Adrenal gland (tissue), 12 donors: ENCODE measurements around the gene QKI. TPM values are rescaled to one million over a fixed set of nuclear protein-coding genes. Genes with fewer than 3 reads are reported as not detected.

Source experiments
- DNase-seq, 7 donors: peaks; one replicate each; pipeline ENCODE4 v3.0.0-alpha.2; 2019 to 2020
- H3K27ac ChIP-seq, 5 donors: fragments of 200-600 bp; sonication (generic) in 4 of 5; 1 replicate in 3 of 5; 2 replicates in 2 of 5; pipeline versions ENCODE4 v1.5.1 to v1.8.0; 2016 to 2020; ENCODE audit warnings: mild to moderate bottlenecking in 1 of 5
- H3K27me3 ChIP-seq: fragments of 200-600 bp; 2 replicates; pipeline ENCODE4 v1.8.0; 2021
- H3K36me3 ChIP-seq, 2 donors: fragments of 200-600 bp; replicated peaks in 1 of 2; 1 replicate in 1 of 2; 2 replicates in 1 of 2; pipeline versions ENCODE4 v1.5.1 to v1.8.0; 2018 to 2022
- H3K4me1 ChIP-seq, 2 donors: fragments of 200-600 bp; replicated peaks in 1 of 2; 1 replicate in 1 of 2; 2 replicates in 1 of 2; pipeline versions ENCODE4 v1.5.1 to v1.8.0; 2018 to 2021
- H3K4me3 ChIP-seq, 4 donors: fragments of 200-600 bp; sonication (generic) in 3 of 4; one replicate each; pipeline ENCODE4 v1.5.1; 2016 to 2018
- H3K9me3 ChIP-seq, 3 donors: fragments of 200-600 bp; sonication (generic) in 1 of 3; replicated peaks in 1 of 3; 1 replicate in 2 of 3; 2 replicates in 1 of 3; pipeline versions ENCODE4 v1.5.1 to v1.8.0; 2016 to 2021
- POLR2A ChIP-seq, 2 donors: fragments of 450-650 bp; IDR thresholded peaks; one replicate each; pipeline ENCODE4 v1.6.1; 2017; ENCODE audit warnings: antibody characterized with exemption in 2 of 2, mild to moderate bottlenecking in 2 of 2, moderate library complexity in 1 of 2
- WGBS, 4 donors: extraction: QIAGEN DNeasy Blood & Tissue Kit in 2 of 4; methylation state at CpG; one replicate each; pipeline versions ENCODE4 v1.1.5 to v1.1.7; 2013 to 2017; 5-methylcytosine and 5-hydroxymethylcytosine counted together
- intact Hi-C, 2 donors: fragments of 100-400 bp; cut with DNase I; formaldehyde crosslinking; loops; one replicate each; pipeline versions ENCODE4 v1.14.1 to v1.15.0; 2022 to 2023
- polyA plus RNA-seq, 3 donors: library from polyadenylated mRNA; stranded (reverse); fragments of 200-250 nt in 2 of 3; fragments of 350-450 nt in 1 of 3; fragmentation: Illumina TruSeq in 1 of 3; extraction: RNeasy Lipid Tissue Mini Kit (QIAGEN cat#74804) in 1 of 3; gene quantifications; one replicate each; pipeline ENCODE4 v1.2.3, GENCODE V29; 2013 to 2014
- total RNA-seq, 9 donors: library from RNA; depleted of rRNA in 4 of 9; stranded (reverse); fragments of >200 nt in 4 of 9; fragments of 120-200 nt in 1 of 9; fragmentation: NEBNext Ultra II Directional in 1 of 9; extraction: Animal tissue kit (Norgen Biotek cat#: 25700) in 1 of 9; gene quantifications; one replicate each; pipeline versions ENCODE4 v1.1.0 to v1.2.4, GENCODE V29; 2013 to 2023
- TF ChIP-seq, protein P1 (sequence below), 6 experiments: fragments of 450-650 bp in 4 of 6; fragments of 200-600 bp in 2 of 6; sonication (generic) in 1 of 6; IDR thresholded peaks; 1 replicate in 5 of 6; 2 replicates in 1 of 6; pipeline versions ENCODE4 v1.5.1 to v1.8.0; 2016 to 2021; ENCODE audit warnings: antibody characterized with exemption in 6 of 6, mild to moderate bottlenecking in 2 of 6, moderate library complexity in 1 of 6
- donor health status: healthy with polysubstance abuse.
- donor health status: Bipolar disorder and iron deficiency.
- donor health status: DM: yes; HTN: yes; CAD: no.
- donor health status: DM: no; HTN: no; CAD: no.
- donor health status: DM: no; HTN: no; CAD: no.
- donor health status: DM: yes; HTN: yes; CAD: no.

The QKI gene
- total and polyA plus RNA-seq, 12 donors, result 10.3 to 207 (median 130) TPM

DNA sequence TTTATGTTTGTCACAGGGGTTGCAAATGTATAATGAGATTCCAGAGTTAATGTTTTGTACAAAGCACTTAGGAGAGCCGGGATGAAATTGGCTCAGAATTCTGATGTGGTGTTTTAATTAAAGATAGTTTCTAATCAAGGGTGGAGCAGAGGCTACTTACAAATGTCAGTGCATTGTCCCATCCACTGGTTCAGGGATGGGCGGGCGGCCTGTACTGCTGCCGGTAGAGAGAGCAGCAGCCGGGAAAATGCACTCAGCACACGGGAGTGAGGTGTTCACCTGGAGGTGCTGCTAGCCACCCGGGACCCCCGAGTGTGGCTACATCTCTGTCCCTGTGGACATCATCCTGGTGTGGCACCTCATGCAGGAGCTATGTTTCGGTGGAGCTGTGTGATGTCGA, 193.3 kb downstream of the QKI start:
- WGBS, 4 donors, result 80 to 86% (median 85%) methylated on average over 10 of the region's 10 CpGs
- intact Hi-C loops, result no loop called here
- TF ChIP-seq POLR2A (IDR thresholded peaks at IDR 0.05), result no peak
- TF ChIP-seq, protein P1, sequence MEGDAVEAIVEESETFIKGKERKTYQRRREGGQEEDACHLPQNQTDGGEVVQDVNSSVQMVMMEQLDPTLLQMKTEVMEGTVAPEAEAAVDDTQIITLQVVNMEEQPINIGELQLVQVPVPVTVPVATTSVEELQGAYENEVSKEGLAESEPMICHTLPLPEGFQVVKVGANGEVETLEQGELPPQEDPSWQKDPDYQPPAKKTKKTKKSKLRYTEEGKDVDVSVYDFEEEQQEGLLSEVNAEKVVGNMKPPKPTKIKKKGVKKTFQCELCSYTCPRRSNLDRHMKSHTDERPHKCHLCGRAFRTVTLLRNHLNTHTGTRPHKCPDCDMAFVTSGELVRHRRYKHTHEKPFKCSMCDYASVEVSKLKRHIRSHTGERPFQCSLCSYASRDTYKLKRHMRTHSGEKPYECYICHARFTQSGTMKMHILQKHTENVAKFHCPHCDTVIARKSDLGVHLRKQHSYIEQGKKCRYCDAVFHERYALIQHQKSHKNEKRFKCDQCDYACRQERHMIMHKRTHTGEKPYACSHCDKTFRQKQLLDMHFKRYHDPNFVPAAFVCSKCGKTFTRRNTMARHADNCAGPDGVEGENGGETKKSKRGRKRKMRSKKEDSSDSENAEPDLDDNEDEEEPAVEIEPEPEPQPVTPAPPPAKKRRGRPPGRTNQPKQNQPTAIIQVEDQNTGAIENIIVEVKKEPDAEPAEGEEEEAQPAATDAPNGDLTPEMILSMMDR (IDR thresholded peaks at IDR 0.05), result no peak

DNA sequence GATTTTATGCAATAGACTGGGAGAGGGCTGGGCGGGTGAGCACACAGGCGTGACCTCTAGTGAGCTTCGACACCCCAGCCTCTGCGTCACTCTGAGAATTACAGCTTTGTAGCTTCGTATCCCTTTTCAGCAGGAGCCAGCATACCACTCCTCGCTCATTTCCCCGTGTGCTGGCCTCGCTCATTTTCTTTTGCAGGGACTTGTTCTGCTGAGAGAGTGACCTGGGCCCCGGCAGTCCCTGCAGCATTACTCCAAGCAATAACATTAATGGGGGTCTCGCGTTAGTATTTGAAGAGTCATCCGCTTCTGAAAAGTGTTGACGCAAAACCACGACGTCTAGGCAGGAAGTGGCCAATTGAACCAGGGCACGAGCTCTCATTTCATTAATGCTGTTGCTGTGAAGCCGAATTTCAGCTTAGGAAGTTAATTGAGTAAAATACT, 193.7 kb downstream of the QKI start:
- H3K36me3 ChIP-seq, result no peaks in the 10 kb centered on the region
- intact Hi-C loops, result no loop called here
- H3K27me3 ChIP-seq, result no peaks in the 10 kb centered on the region
- no peaks in the 10 kb centered on the region for H3K4me1 ChIP-seq
- no peaks in the 10 kb centered on the region for H3K9me3 ChIP-seq
- H3K4me3 ChIP-seq, result no peak overlapping the region
- 70 to 82% (median 77%) methylated on average over 17 of the region's 17 CpGs for WGBS, 4 donors
- no peak overlapping the region for H3K27ac ChIP-seq
- peak in 1 of 7 donors; percentile 43 for DNase-seq
- TF ChIP-seq, protein P1 (IDR thresholded peaks at IDR 0.05), result no peak
- TF ChIP-seq POLR2A (IDR thresholded peaks at IDR 0.05), result no peak

More for the DNA sequence above, 193.3 kb downstream of the QKI start:
- H3K4me3 ChIP-seq, result no peak overlapping the region
- H3K36me3 ChIP-seq, result no peaks in the 10 kb centered on the region
- no peak overlapping the region for H3K27ac ChIP-seq
- no peaks in the 10 kb centered on the region for H3K9me3 ChIP-seq
- DNase-seq, result peak in 1 of 7 donors; percentile 24
- H3K27me3 ChIP-seq, result no peaks in the 10 kb centered on the region
- no peaks in the 10 kb centered on the region for H3K4me1 ChIP-seq

GRCh38 chr6:163612200-163612599, 197.7 kb downstream of the QKI start:
- intact Hi-C loops, result no loop called here
- no peak overlapping the region for H3K27ac ChIP-seq
- no peaks in the 10 kb centered on the region for H3K9me3 ChIP-seq
- no peaks in the 10 kb centered on the region for H3K4me1 ChIP-seq
- peak in 1 of 7 donors; percentile 23 for DNase-seq
- no peak for TF ChIP-seq POLR2A (IDR thresholded peaks at IDR 0.05)
- TF ChIP-seq, protein P1 (IDR thresholded peaks at IDR 0.05), result no peak
- no peak overlapping the region for H3K4me3 ChIP-seq
- no peaks in the 10 kb centered on the region for H3K36me3 ChIP-seq
- H3K27me3 ChIP-seq, result no peaks in the 10 kb centered on the region
- WGBS, 4 donors, result 76 to 90% (median 82%) methylated on average over 5 to 8 of the region's 8 CpGs

DNA sequence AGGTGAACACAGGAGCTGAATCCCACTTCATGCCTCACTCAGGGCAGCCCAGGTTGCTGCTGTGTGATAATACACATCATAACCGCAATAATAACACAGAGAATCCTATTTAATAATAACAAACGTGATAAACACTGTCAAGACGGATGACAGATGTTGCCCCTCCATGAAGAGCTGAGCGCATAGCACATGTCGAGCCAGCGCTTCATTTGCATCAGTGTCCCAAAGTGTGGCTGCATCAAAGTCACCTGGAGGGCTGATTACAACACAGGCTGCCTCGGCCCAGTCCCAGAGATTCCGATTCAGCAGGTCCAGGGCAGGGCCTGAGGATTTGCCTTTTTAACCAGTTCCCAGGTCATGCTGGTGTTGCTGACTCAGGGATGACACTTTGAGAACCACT, 198.5 kb downstream of the QKI start:
- no peaks in the 10 kb centered on the region for H3K36me3 ChIP-seq
- no peak overlapping the region for H3K27ac ChIP-seq
- no peak overlapping the region for H3K4me3 ChIP-seq
- no peaks in the 10 kb centered on the region for H3K27me3 ChIP-seq
- no peak for TF ChIP-seq POLR2A (IDR thresholded peaks at IDR 0.05)
- TF ChIP-seq, protein P1 (IDR thresholded peaks at IDR 0.05), result no peak
- H3K4me1 ChIP-seq, result no peaks in the 10 kb centered on the region
- intact Hi-C loops, result no loop called here
- H3K9me3 ChIP-seq, result no peaks in the 10 kb centered on the region
- peak in 1 of 7 donors; percentile 31 for DNase-seq
- WGBS, 4 donors, result 60 to 82% (median 72%) methylated on average over 8 of the region's 8 CpGs
